Activated CD4-positive, alpha-beta memory T cell treated with anti-CD3 and anti-CD28 coated beads, Interleukin-2, amount 10 ng/mL, durations not matched to agents 7 days and 5 days (primary cell): ENCODE measurements around the gene FARS2. TPM values are rescaled to one million over a fixed set of nuclear protein-coding genes. Genes with fewer than 3 reads are reported as not detected.

Experiments
- CTCF ChIA-PET: fragments of 350-600 bp; sonication (Branson Sonifier 250); formaldehyde crosslinking; loops from one replicate; lab custom pipeline; 2021; ENCODE audit warnings: antibody characterized with exemption, inconsistent platforms; lab: Charles Lee
- POLR2A ChIA-PET: fragments of 350-600 bp; sonication (Branson Sonifier 250); formaldehyde crosslinking; loops from one replicate; lab custom pipeline; 2021; ENCODE audit warnings: antibody characterized with exemption; lab: Charles Lee
- DNase-seq: peaks from one replicate; pipeline ENCODE4 v3.0.0-alpha.2; 2020
- H3K27ac Mint-ChIP-seq: one replicate; pipeline ENCODE4 v1.8.0; 2021; ENCODE audit warnings: mild to moderate bottlenecking, mixed read lengths
- H3K27me3 Mint-ChIP-seq: one replicate; pipeline ENCODE4 v1.8.0; 2021; ENCODE audit warnings: mixed read lengths
- H3K36me3 Mint-ChIP-seq: one replicate; pipeline ENCODE4 v1.8.0; 2021; ENCODE audit warnings: low read depth, mixed read lengths
- H3K4me1 Mint-ChIP-seq: one replicate; pipeline ENCODE4 v1.8.0; 2021; ENCODE audit warnings: mixed read lengths
- H3K4me3 Mint-ChIP-seq: one replicate; pipeline ENCODE4 v1.8.0; 2021; ENCODE audit warnings: mild to moderate bottlenecking, mixed read lengths
- H3K9me3 Mint-ChIP-seq: one replicate; pipeline ENCODE4 v1.8.0; 2021; ENCODE audit warnings: mixed read lengths
- total RNA-seq, 2 experiments: library from RNA; stranded (reverse); gene quantifications; one replicate each; pipeline ENCODE4 v1.2.3, GENCODE V29; 2021

FARS2 gene
- total RNA-seq, 2 experiments from 2014 or later = 17.6 to 18.7 TPM

- Mint-ChIP-seq H3K4me3 (no peak overlapping the region), H3K27ac (no peak overlapping the region), H3K4me1 (no peaks in the 10 kb centered on the region), H3K9me3 (no peaks in the 10 kb centered on the region), H3K36me3 (no peaks in the 10 kb centered on the region), H3K27me3 (no peaks in the 10 kb centered on the region)
- DNase-seq = no peak
- ChIA-PET POLR2A (interaction anchor here (1.1 kb wide), 1 partner anchor 15 kb away, joined by 3 read pairs; no protein-coding TSS in a partner anchor), CTCF (no interaction called here)
These were observed 193.8 kb downstream of the FARS2 start for GRCh38 chr6:5455142-5455541.

- POLR2A ChIA-PET = no interaction called here
- H3K27me3 Mint-ChIP-seq = no peaks in the 10 kb centered on the region
These were observed 195.7 kb downstream of the FARS2 start for GRCh38 chr6:5457041-5457440.

GRCh38 chr6:5457983-5458683 is 196.8 kb downstream of the FARS2 start:
- H3K4me1 Mint-ChIP-seq = no peaks in the 10 kb centered on the region
- no peaks in the 10 kb centered on the region for H3K9me3 Mint-ChIP-seq
- ChIA-PET CTCF (no interaction called here), POLR2A (no interaction called here)
- no peak overlapping the region for H3K4me3 Mint-ChIP-seq
- no peak overlapping the region for H3K27ac Mint-ChIP-seq
- no peaks in the 10 kb centered on the region for H3K27me3 Mint-ChIP-seq
- no peak for DNase-seq
- no peaks in the 10 kb centered on the region for H3K36me3 Mint-ChIP-seq

More at GRCh38 chr6:5457041-5457440, 195.7 kb downstream of the FARS2 start:
- no peaks in the 10 kb centered on the region for H3K9me3 Mint-ChIP-seq
- no peaks in the 10 kb centered on the region for H3K36me3 Mint-ChIP-seq
- CTCF ChIA-PET = no interaction called here
- DNase-seq = no peak
- no peak overlapping the region for H3K4me3 Mint-ChIP-seq
- H3K27ac Mint-ChIP-seq = no peak overlapping the region
- H3K4me1 Mint-ChIP-seq = no peaks in the 10 kb centered on the region

GRCh38 chr6:5459346-5459745 is 198.0 kb downstream of the FARS2 start:
- CTCF ChIA-PET = no interaction called here
- Mint-ChIP-seq H3K36me3 (no peaks in the 10 kb centered on the region), H3K4me1 (no peaks in the 10 kb centered on the region), H3K4me3 (no peak overlapping the region), H3K9me3 (no peaks in the 10 kb centered on the region), H3K27ac (no peak overlapping the region), H3K27me3 (no peaks in the 10 kb centered on the region)
- DNase-seq = no peak
- POLR2A ChIA-PET = no interaction called here

- CTCF ChIA-PET = no interaction called here
- Mint-ChIP-seq H3K4me1 (no peaks in the 10 kb centered on the region), H3K9me3 (no peaks in the 10 kb centered on the region), H3K27me3 (no peaks in the 10 kb centered on the region), H3K4me3 (no peak overlapping the region), H3K27ac (no peak overlapping the region), H3K36me3 (no peaks in the 10 kb centered on the region)
- POLR2A ChIA-PET = no interaction called here
- no peak for DNase-seq
These were observed 200.1 kb downstream of the FARS2 start for GRCh38 chr6:5461365-5461764.

- no peaks in the 10 kb centered on the region for H3K36me3 Mint-ChIP-seq
- POLR2A ChIA-PET = no interaction called here
- no peaks in the 10 kb centered on the region for H3K4me1 Mint-ChIP-seq
- H3K27ac Mint-ChIP-seq = no peak overlapping the region
- no peak overlapping the region for H3K4me3 Mint-ChIP-seq
- no peaks in the 10 kb centered on the region for H3K9me3 Mint-ChIP-seq
- CTCF ChIA-PET = interaction anchor here (0.8 kb wide), 1 partner anchor 8 kb away, joined by 3 read pairs; no protein-coding TSS in a partner anchor
- H3K27me3 Mint-ChIP-seq = no peaks in the 10 kb centered on the region
- DNase-seq = no peak
These were observed 201.5 kb downstream of the FARS2 start for GRCh38 chr6:5462856-5463255.

GRCh38 chr6:5463690-5464089 is 202.4 kb downstream of the FARS2 start:
- Mint-ChIP-seq H3K27me3 (no peaks in the 10 kb centered on the region), H3K9me3 (no peaks in the 10 kb centered on the region), H3K36me3 (no peaks in the 10 kb centered on the region), H3K27ac (no peak overlapping the region), H3K4me3 (no peak overlapping the region), H3K4me1 (no peaks in the 10 kb centered on the region)
- POLR2A ChIA-PET = no interaction called here
- no peak for DNase-seq
- CTCF ChIA-PET = no interaction called here

- no peak for DNase-seq
- Mint-ChIP-seq H3K27ac (no peak overlapping the region), H3K27me3 (no peaks in the 10 kb centered on the region), H3K36me3 (no peaks in the 10 kb centered on the region), H3K4me3 (no peak overlapping the region), H3K4me1 (no peaks in the 10 kb centered on the region), H3K9me3 (no peaks in the 10 kb centered on the region)
- ChIA-PET CTCF (no interaction called here), POLR2A (no interaction called here)
These were observed 203.0 kb downstream of the FARS2 start for GRCh38 chr6:5464099-5464885.

GRCh38 chr6:5466281-5467136 is 205.2 kb downstream of the FARS2 start:
- H3K4me1 Mint-ChIP-seq = no peaks in the 10 kb centered on the region
- H3K27ac Mint-ChIP-seq = no peak overlapping the region
- no peak overlapping the region for H3K4me3 Mint-ChIP-seq
- H3K27me3 Mint-ChIP-seq = no peaks in the 10 kb centered on the region
- no peak for DNase-seq
- ChIA-PET POLR2A (no interaction called here), CTCF (no interaction called here)
- no peaks in the 10 kb centered on the region for H3K36me3 Mint-ChIP-seq
- H3K9me3 Mint-ChIP-seq = no peaks in the 10 kb centered on the region

GRCh38 chr6:5468586-5468985 is 207.3 kb downstream of the FARS2 start:
- no peaks in the 10 kb centered on the region for H3K36me3 Mint-ChIP-seq
- H3K9me3 Mint-ChIP-seq = no peaks in the 10 kb centered on the region
- H3K27me3 Mint-ChIP-seq = no peaks in the 10 kb centered on the region
- POLR2A ChIA-PET = no interaction called here
- H3K4me3 Mint-ChIP-seq = no peak overlapping the region
- no peaks in the 10 kb centered on the region for H3K4me1 Mint-ChIP-seq
- DNase-seq = no peak
- H3K27ac Mint-ChIP-seq = no peak overlapping the region
- CTCF ChIA-PET = interaction anchor here (0.8 kb wide), 1 partner anchor 18 kb away, joined by 3 read pairs; no protein-coding TSS in a partner anchor

- Mint-ChIP-seq H3K27ac (no peak overlapping the region), H3K27me3 (no peaks in the 10 kb centered on the region), H3K36me3 (no peaks in the 10 kb centered on the region), H3K9me3 (no peaks in the 10 kb centered on the region), H3K4me1 (no peaks in the 10 kb centered on the region), H3K4me3 (no peak overlapping the region)
- ChIA-PET CTCF (interaction anchor here (0.5 to 1.0 kb wide), 2 partner anchors 15 to 1784 kb away, joined by 3 to 6 read pairs; no protein-coding TSS in a partner anchor), POLR2A (no interaction called here)
- DNase-seq = no peak
These were observed 208.0 kb downstream of the FARS2 start for GRCh38 chr6:5469101-5469846.

GRCh38 chr6:5471044-5471443 is 209.7 kb downstream of the FARS2 start:
- peak; percentile 68 for DNase-seq
- Mint-ChIP-seq H3K9me3 (no peaks in the 10 kb centered on the region), H3K27ac (no peak overlapping the region), H3K4me3 (no peak overlapping the region), H3K27me3 (no peaks in the 10 kb centered on the region), H3K4me1 (no peaks in the 10 kb centered on the region), H3K36me3 (no peaks in the 10 kb centered on the region)
- ChIA-PET CTCF (interaction anchor here (0.6 to 2.5 kb wide), 34 partner anchors 8 to 1076 kb away, joined by 3 to 17 read pairs (median 5); partner anchors contain the start of gene NRN1), POLR2A (interaction anchor here (1.0 to 1.5 kb wide), 6 partner anchors 10 to 533 kb away, joined by 3 to 6 read pairs (median 3); no protein-coding TSS in a partner anchor)
